Measurements from ENCODE around the gene SPATA31C1. TPM values are rescaled to one million over a fixed set of nuclear protein-coding genes. Genes with fewer than 3 reads are reported as not detected.

Gene SPATA31C1
- total RNA-seq, 1 donor from 2014 or later, result not detected

DNA sequence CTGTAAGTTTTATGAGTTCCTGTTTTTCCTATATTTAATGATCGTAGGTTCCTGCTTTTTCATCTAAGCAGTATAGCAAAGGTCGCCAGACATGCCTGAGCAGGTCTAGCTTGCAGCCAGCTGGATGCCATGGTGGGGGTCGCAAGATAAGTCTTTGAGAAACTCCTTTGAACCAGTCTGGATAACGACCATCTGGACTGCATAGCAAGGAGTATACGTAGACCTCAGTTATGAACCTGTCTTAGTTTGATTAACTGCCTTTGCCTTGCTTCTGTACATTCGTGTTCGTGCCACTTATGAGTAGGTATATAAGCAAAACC, 43.5 kb upstream of the SPATA31C1 start:
- H3K4me3 ChIP-seq (ENCODE audit: low read depth, low read length), result no peak overlapping the region
- no peak for DNase-seq (ENCODE audit: low read depth)
- TF ChIP-seq, protein P1, sequence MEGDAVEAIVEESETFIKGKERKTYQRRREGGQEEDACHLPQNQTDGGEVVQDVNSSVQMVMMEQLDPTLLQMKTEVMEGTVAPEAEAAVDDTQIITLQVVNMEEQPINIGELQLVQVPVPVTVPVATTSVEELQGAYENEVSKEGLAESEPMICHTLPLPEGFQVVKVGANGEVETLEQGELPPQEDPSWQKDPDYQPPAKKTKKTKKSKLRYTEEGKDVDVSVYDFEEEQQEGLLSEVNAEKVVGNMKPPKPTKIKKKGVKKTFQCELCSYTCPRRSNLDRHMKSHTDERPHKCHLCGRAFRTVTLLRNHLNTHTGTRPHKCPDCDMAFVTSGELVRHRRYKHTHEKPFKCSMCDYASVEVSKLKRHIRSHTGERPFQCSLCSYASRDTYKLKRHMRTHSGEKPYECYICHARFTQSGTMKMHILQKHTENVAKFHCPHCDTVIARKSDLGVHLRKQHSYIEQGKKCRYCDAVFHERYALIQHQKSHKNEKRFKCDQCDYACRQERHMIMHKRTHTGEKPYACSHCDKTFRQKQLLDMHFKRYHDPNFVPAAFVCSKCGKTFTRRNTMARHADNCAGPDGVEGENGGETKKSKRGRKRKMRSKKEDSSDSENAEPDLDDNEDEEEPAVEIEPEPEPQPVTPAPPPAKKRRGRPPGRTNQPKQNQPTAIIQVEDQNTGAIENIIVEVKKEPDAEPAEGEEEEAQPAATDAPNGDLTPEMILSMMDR (conservative IDR thresholded peaks at IDR 0.05; ENCODE audit: low read depth, low read length), result no peak

DNA sequence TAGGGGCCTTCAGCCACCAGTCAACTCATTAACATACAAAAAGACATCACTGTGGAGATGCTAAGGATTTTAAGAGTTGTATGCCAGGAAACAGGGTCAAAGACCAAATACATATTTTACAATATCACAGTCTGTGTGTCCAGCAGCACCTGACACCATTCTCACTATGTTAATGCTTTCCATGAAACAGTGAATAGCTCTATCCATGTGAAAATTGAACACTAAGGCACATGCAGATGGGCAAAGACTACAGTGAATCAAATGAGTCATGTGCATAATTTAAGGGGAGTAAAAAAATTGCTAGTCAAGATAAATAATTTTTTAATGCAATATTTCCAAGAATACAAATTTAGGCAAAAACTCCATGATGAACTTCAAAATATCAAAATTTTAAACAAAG, 42.7 kb upstream of the SPATA31C1 start:
- no peak for DNase-seq (ENCODE audit: low read depth)
- TF ChIP-seq, protein P1 (conservative IDR thresholded peaks at IDR 0.05; ENCODE audit: low read depth, low read length), result no peak
- H3K4me3 ChIP-seq (ENCODE audit: low read depth, low read length), result no peak overlapping the region

DNA sequence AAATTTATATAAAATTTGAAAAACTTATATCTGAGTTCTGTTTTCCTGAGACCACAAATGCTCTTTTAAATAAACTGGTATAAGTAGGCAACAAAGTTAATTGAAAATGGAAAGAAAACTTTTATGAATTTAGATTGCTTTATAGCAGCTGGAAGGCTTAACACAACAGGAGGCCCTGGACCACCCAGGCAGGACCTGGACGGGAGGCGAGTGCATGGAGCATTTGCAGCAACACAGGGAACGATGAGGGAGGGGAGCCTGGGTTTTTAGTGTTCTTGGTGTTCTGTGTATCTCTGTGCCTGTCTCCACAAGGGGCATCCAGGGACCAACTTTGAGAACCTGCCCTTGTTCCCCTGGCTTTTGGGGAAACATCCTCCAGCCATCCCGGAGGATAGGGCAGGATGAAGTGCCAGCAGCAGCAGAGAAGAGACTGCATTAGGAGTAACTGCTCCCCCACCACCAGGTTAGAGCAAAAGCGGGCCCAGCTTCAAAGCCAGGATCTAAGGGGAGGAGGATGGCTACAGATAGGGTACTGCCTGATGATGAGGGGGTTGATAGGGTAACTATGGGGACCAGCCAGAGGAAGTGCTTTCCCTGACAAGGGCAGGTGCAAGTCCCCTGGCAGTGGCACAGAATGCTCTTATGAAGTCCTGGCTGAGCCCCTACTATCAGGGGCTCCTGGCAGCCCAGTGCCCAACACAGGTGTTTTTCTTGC, 41.8 kb upstream of the SPATA31C1 start:
- H3K4me3 ChIP-seq (ENCODE audit: low read depth, low read length), result no peak overlapping the region
- DNase-seq (ENCODE audit: low read depth), result no peak
- TF ChIP-seq, protein P1 (conservative IDR thresholded peaks at IDR 0.05; ENCODE audit: low read depth, low read length), result no peak

DNA sequence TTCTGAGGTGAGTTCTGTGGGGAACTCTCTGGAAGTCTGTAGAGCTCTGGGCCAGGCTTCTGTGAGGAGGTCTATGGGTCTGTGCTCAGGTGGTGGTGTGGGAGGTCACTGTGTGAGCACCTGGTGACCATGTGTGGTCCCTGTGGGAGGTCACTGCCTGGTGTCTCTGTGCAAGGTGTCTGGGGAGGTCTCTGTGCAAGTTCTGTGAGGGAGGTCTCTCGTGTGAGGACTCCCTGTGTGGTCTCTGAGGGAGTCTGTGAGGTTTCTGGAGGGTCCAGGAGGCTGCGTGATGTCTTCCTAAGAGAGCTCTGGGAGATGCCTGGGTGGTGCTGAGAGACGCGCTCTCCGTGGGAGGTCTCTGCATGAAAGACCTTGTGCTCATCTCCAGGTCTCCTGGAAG, 41.1 kb upstream of the SPATA31C1 start:
- H3K4me3 ChIP-seq (ENCODE audit: low read depth, low read length), result no peak overlapping the region
- DNase-seq (ENCODE audit: low read depth), result no peak
- TF ChIP-seq, protein P1 (conservative IDR thresholded peaks at IDR 0.05; ENCODE audit: low read depth, low read length), result no peak

DNA sequence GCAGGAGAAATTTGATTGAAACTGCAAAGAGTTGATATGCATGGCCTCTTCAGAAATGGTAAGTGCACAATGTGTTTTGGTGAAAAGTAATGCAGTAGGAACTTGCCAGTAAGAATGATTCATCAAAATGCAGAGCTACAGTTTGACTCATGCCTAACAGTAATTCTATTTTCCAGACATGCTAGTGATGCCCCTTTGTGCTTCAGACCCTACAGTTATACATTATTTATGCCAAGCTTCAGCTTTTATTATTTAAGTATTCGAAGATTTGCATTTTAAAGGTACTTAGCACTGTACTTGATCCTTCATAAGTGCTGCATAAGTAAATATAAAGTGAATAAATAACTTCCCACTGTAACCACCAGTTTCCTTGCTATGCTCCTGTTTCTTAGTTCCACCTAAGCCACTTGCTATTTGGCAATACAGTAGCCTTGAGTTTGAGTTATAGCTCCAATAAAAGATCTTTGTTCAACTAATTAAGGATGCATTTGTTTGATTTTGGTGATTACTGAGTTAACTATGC, 38.7 kb upstream of the SPATA31C1 start:
- peak; percentile 67 for DNase-seq (ENCODE audit: low read depth)
- TF ChIP-seq, protein P1 (conservative IDR thresholded peaks at IDR 0.05; ENCODE audit: low read depth, low read length), result no peak

DNA sequence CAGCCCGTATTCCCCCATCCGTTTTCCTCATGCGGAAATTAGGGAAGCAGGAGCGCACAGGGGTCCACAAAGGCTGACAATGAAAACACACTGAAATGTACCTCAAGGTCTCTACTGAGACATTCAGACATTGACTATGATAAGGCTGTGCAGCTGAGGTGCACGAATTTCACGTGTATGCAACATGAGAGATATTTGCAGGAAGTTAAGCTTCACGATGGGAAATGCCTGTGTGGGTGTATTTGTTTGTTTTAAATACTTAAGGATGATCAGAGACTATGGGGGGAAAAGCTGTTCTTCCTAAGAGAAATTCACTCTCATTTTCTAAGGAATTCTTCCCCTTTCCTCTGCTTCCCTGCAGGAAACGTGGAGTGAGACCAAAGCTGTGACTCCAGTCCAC, 37.6 kb upstream of the SPATA31C1 start:
- no peak for DNase-seq (ENCODE audit: low read depth)
- H3K4me3 ChIP-seq (ENCODE audit: low read depth, low read length), result no peak overlapping the region
- TF ChIP-seq, protein P1 (conservative IDR thresholded peaks at IDR 0.05; ENCODE audit: low read depth, low read length), result no peak

More for the DNA sequence above, 38.7 kb upstream of the SPATA31C1 start:
- H3K4me3 ChIP-seq (ENCODE audit: low read depth, low read length), result no peak overlapping the region

DNA sequence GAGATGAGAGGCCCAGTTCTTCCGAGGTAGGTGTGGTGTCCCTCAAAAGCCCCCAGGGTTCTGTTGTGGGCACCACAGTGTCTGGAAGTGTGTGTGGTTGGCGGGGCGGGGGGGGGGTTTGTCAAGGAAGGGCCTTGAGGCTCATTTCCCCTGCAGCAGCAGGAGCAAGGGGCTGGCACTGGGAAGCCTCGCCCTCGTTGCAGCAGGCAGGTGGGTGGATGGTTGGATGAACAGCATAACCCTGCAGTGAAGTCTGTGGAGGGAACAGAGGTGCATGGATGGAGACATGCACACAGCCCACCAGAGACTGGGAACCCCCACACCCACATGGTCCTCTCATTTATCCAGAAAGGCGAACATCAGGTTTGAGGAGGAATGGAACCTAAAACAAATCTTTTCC, 37.1 kb upstream of the SPATA31C1 start:
- H3K4me3 ChIP-seq (ENCODE audit: low read depth, low read length), result no peak overlapping the region
- TF ChIP-seq, protein P1 (conservative IDR thresholded peaks at IDR 0.05; ENCODE audit: low read depth, low read length), result no peak
- DNase-seq (ENCODE audit: low read depth), result no peak

Measured in epithelial cell of proximal tubule (primary cell).